Esophagus muscularis mucosa (tissue), 3 donors: ENCODE data around the gene ARID3A.

Source experiments
- CTCF ChIP-seq, 3 experiments: fragments of 200-600 bp in 2 of 3; fragments of 450-650 bp in 1 of 3; sonication (generic) in 2 of 3; IDR thresholded peaks; one replicate each; pipeline ENCODE4 v1.5.1; 2017 to 2019; ENCODE audit warnings: antibody characterized with exemption in 3 of 3, mild to moderate bottlenecking in 2 of 3, moderate library complexity in 1 of 3
- EP300 ChIP-seq: sonication (generic); formaldehyde crosslinking; IDR thresholded peaks from one replicate; pipeline ENCODE4 v1.6.1; 2017; ENCODE audit warnings: antibody characterized with exemption

GRCh38 chr19:947090-947706 is 21.4 kb downstream of the ARID3A start:
- TF ChIP-seq CTCF (IDR thresholded peaks at IDR 0.05): no peak
- TF ChIP-seq EP300: no peak
